Measurements from ENCODE around the gene CCNA1.

GRCh38 chr13:36436811-36437210, 4.5 kb downstream of the CCNA1 start:
- TF ChIP-seq ZNF274 (IDR thresholded peaks at IDR 0.05; ENCODE audit: insufficient read depth, insufficient read length) (no peak), CTCF (IDR thresholded peaks at IDR 0.05 in 2 of 3, conservative IDR thresholded peaks at IDR 0.05 in 1 of 3; ENCODE audit: control insufficient read depth in 2 of 3, extremely low read depth in 1 of 3, insufficient read depth in 1 of 3, low read depth in 3 of 3, low read length in 3 of 3) (no peak), SP1 (IDR thresholded peaks at IDR 0.05; ENCODE audit: low read depth, low read length) (no peak), SPI1 (IDR thresholded peaks at IDR 0.05; ENCODE audit: borderline replicate concordance, insufficient read depth, low read depth, low read length) (peak; percentile 67; the same call in 1 of the 2 replicates), NR2C2 (IDR thresholded peaks at IDR 0.05; ENCODE audit: borderline replicate concordance, control insufficient read depth, insufficient read length, low read depth) (no peak)

Measured in GM12878 (cell line).